ENCODE results near the gene RSAD1. TPM values are rescaled to one million over a fixed set of nuclear protein-coding genes. Genes with fewer than 3 reads are reported as not detected.
A peak's percentile ranks its signal among the peaks of the same experiment; 100 is the strongest.

RSAD1 gene
- total RNA-seq, 4 donors from 2014 or later, result 18.7 to 25.9 (median 23.4) TPM

- no peak for TF ChIP-seq CTCF (IDR thresholded peaks at IDR 0.05)
- DNase-seq (ENCODE audit: low spot score) (no peak), ATAC-seq (ENCODE audit: low FRiP score) (no peak)
Measured at GRCh38 chr17:50480142-50480764, 1.6 kb downstream of the RSAD1 start.

GRCh38 chr17:50480854-50481490 lies 2.3 kb downstream of the RSAD1 start:
- DNase-seq (ENCODE audit: low spot score) (no peak), ATAC-seq (ENCODE audit: low FRiP score) (no peak)
- TF ChIP-seq CTCF (IDR thresholded peaks at IDR 0.05), result no peak

- DNase-seq (ENCODE audit: low spot score) (no peak), ATAC-seq (ENCODE audit: low FRiP score) (no peak)
- TF ChIP-seq CTCF (IDR thresholded peaks at IDR 0.05), result no peak
Measured at GRCh38 chr17:50481648-50482047, 3.0 kb downstream of the RSAD1 start.

- ATAC-seq (ENCODE audit: low FRiP score), result no peak
- DNase-seq (ENCODE audit: low spot score), result no peak
- no peak for TF ChIP-seq CTCF (IDR thresholded peaks at IDR 0.05)
Measured at GRCh38 chr17:50482110-50482509, 3.5 kb downstream of the RSAD1 start.

GRCh38 chr17:50482516-50482915 lies 3.9 kb downstream of the RSAD1 start:
- peak in 1 of 3 donors; percentile 96 for TF ChIP-seq CTCF (IDR thresholded peaks at IDR 0.05)
- ATAC-seq (ENCODE audit: low FRiP score) (peak; percentile 85), DNase-seq (ENCODE audit: low spot score) (peak; percentile 91)

GRCh38 chr17:50483266-50483665 lies 4.6 kb downstream of the RSAD1 start:
- TF ChIP-seq CTCF (IDR thresholded peaks at IDR 0.05), result no peak
- ATAC-seq (ENCODE audit: low FRiP score) (no peak), DNase-seq (ENCODE audit: low spot score) (no peak)
